PC-3 (cell line): ENCODE data around the gene TMEM106C.

Experiments used
- EZH2 ChIP-seq: fragments of 300-600 bp; sonication (generic); IDR thresholded peaks from one replicate; pipeline ENCODE4 v1.6.1; 2017; ENCODE audit warnings: antibody characterized with exemption, mild to moderate bottlenecking, low read length; ENCODE audit not compliant: unreplicated experiment
- TF ChIP-seq, protein P1 (sequence below): fragments of 300-600 bp; sonication (generic); conservative IDR thresholded peaks from 2 replicates; pipeline ENCODE4 v1.5.1; 2017; ENCODE audit warnings: antibody characterized with exemption, low read depth, mild to moderate bottlenecking, low read length

DNA sequence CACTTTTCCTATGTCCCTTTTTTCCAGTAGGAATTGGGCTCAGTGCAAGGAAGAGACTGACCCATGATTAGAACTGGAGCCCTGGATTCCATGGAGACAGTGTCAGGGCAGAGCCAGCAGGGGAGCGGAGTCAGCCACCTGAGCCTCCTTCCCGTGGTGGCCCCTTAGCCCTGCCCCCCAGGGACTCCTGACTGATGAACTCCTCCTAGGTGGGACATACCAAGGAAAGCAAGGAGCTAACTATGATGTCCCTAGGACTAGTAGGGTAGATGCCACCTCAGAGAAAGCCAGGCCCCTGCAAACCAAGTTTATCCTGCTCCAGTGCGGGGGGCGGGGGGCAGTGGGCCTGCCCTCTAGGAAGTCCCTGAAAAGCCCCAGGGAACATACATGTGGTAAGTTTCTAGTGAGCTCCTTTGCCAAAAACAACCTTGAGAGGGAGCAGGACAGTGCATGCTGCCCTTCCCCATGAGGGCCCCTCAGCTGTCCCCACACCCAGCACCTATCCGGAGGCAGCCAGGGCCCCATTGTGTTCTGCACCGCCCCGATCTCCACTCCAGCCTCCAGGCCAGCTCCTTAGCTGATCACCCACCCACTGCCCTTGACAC lies 47.1 kb downstream of the TMEM106C start:
- TF ChIP-seq, protein P1, sequence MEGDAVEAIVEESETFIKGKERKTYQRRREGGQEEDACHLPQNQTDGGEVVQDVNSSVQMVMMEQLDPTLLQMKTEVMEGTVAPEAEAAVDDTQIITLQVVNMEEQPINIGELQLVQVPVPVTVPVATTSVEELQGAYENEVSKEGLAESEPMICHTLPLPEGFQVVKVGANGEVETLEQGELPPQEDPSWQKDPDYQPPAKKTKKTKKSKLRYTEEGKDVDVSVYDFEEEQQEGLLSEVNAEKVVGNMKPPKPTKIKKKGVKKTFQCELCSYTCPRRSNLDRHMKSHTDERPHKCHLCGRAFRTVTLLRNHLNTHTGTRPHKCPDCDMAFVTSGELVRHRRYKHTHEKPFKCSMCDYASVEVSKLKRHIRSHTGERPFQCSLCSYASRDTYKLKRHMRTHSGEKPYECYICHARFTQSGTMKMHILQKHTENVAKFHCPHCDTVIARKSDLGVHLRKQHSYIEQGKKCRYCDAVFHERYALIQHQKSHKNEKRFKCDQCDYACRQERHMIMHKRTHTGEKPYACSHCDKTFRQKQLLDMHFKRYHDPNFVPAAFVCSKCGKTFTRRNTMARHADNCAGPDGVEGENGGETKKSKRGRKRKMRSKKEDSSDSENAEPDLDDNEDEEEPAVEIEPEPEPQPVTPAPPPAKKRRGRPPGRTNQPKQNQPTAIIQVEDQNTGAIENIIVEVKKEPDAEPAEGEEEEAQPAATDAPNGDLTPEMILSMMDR = no peak
- no peak for TF ChIP-seq EZH2
